Skin of body (tissue), 2 donors: Measurements from ENCODE around the gene PRICKLE2. TPM values are rescaled to one million over a fixed set of nuclear protein-coding genes. Genes with fewer than 3 reads are reported as not detected.

Experiments
- DNase-seq: peaks from one replicate; lab custom pipeline; 2025; lab: John Stamatoyannopoulos, UW
- total RNA-seq: library from RNA; depleted of rRNA; stranded (reverse); fragments of >200 nt; gene quantifications from one replicate; pipeline ENCODE4 v1.2.3, GENCODE V29; 2014

The PRICKLE2 gene
- total RNA-seq, 1 donor from 2014 or later: 34.0 TPM

- DNase-seq: no peak
Observed at GRCh38 chr3:64160000-64160695, 65.1 kb downstream of the PRICKLE2 start.

GRCh38 chr3:64158334-64158733, 66.9 kb downstream of the PRICKLE2 start:
- no peak for DNase-seq

GRCh38 chr3:64157150-64158035, 67.9 kb downstream of the PRICKLE2 start:
- DNase-seq: no peak

- peak; percentile 18 for DNase-seq
Observed at GRCh38 chr3:64155328-64155727, 69.9 kb downstream of the PRICKLE2 start.

GRCh38 chr3:64152676-64153466, 72.4 kb downstream of the PRICKLE2 start:
- no peak for DNase-seq

- DNase-seq: peak; percentile 10
Observed at GRCh38 chr3:64152086-64152485, 73.2 kb downstream of the PRICKLE2 start.

GRCh38 chr3:64151342-64151871, 73.9 kb downstream of the PRICKLE2 start:
- no peak for DNase-seq

- peak; percentile 93 for DNase-seq
Observed at GRCh38 chr3:64150623-64151207, 74.6 kb downstream of the PRICKLE2 start.

- DNase-seq: peak; percentile 9
Observed at GRCh38 chr3:64149886-64150285, 75.4 kb downstream of the PRICKLE2 start.

- no peak for DNase-seq
Observed at GRCh38 chr3:64148955-64149653, 76.2 kb downstream of the PRICKLE2 start.

GRCh38 chr3:64147211-64147610, 78.1 kb downstream of the PRICKLE2 start:
- DNase-seq: no peak

GRCh38 chr3:64145438-64145837, 79.8 kb downstream of the PRICKLE2 start:
- DNase-seq: no peak

- no peak for DNase-seq
Observed at GRCh38 chr3:64144241-64144900, 80.9 kb downstream of the PRICKLE2 start.

GRCh38 chr3:64143409-64144130, 81.7 kb downstream of the PRICKLE2 start:
- peak; percentile 65 for DNase-seq

GRCh38 chr3:64141476-64141875, 83.8 kb downstream of the PRICKLE2 start:
- DNase-seq: no peak

- no peak for DNase-seq
Observed at GRCh38 chr3:64140651-64141050, 84.6 kb downstream of the PRICKLE2 start.

- no peak for DNase-seq
Observed at GRCh38 chr3:64138656-64139375, 86.5 kb downstream of the PRICKLE2 start.

GRCh38 chr3:64138046-64138445, 87.2 kb downstream of the PRICKLE2 start:
- no peak for DNase-seq

- DNase-seq: no peak
Observed at GRCh38 chr3:64134882-64135281, 90.4 kb downstream of the PRICKLE2 start.
